Uterus (tissue), 4 donors: ENCODE data around the gene ITPR2. TPM values are rescaled to one million over a fixed set of nuclear protein-coding genes. Genes with fewer than 3 reads are reported as not detected.

Experiments
- DNase-seq, 2 donors: peaks; one replicate each; pipeline ENCODE4 v3.0.0-alpha.2; 2019 to 2020
- H3K27ac ChIP-seq, 2 donors: fragments of 200-600 bp; sonication (generic); 1 replicate in 1 of 2; 2 replicates in 1 of 2; pipeline ENCODE4 v1.5.1; 2016 to 2018
- H3K27me3 ChIP-seq, 2 donors: fragments of 200-600 bp; sonication (generic); one replicate each; pipeline ENCODE4 v1.5.1; 2018 to 2019; ENCODE audit warnings: control low read depth in 1 of 2
- H3K36me3 ChIP-seq, 2 donors: fragments of 200-600 bp; sonication (generic); one replicate each; pipeline ENCODE4 v1.5.1; 2019; ENCODE audit warnings: control low read depth in 1 of 2
- H3K4me1 ChIP-seq, 2 donors: fragments of 200-600 bp; sonication (generic); one replicate each; pipeline ENCODE4 v1.5.1; 2018 to 2019; ENCODE audit warnings: control low read depth in 1 of 2
- H3K4me3 ChIP-seq, 2 donors: fragments of 200-600 bp; sonication (generic); 1 replicate in 1 of 2; 2 replicates in 1 of 2; pipeline ENCODE4 v1.5.1; 2018 to 2019; ENCODE audit warnings: mild to moderate bottlenecking in 1 of 2
- H3K9me3 ChIP-seq, 2 donors: fragments of 200-600 bp; sonication (generic); one replicate each; pipeline ENCODE4 v1.5.1; 2019; ENCODE audit warnings: control low read depth in 1 of 2
- POLR2A ChIP-seq, 2 donors: fragments of 450-650 bp; IDR thresholded peaks; one replicate each; pipeline ENCODE4 v1.6.1; 2016; ENCODE audit warnings: antibody characterized with exemption in 2 of 2, mild to moderate bottlenecking in 1 of 2, moderate library complexity in 1 of 2
- intact Hi-C: fragments of 100-400 bp; cut with DNase I; formaldehyde crosslinking; loops from one replicate; pipeline ENCODE4 v1.15.1; 2023; ENCODE audit warnings: low total_unique reads
- total RNA-seq, 4 donors: library from RNA; depleted of rRNA in 3 of 4; stranded (reverse); fragments of >200 nt in 3 of 4; gene quantifications; one replicate each; pipeline versions ENCODE4 v1.1.0 to v1.2.4, GENCODE V29; 2014 to 2023
- TF ChIP-seq, protein P1 (sequence below), 4 experiments: fragments of 200-600 bp in 2 of 4; fragments of 450-650 bp in 2 of 4; sonication (generic) in 2 of 4; IDR thresholded peaks; one replicate each; pipeline ENCODE4 v1.5.1; 2016 to 2019; ENCODE audit warnings: antibody characterized with exemption in 4 of 4, mild to moderate bottlenecking in 2 of 4, moderate library complexity in 1 of 4
- donor health status: DM: yes; HTN: yes; CAD: no.

ITPR2 gene
- total RNA-seq, 4 donors from 2014 or later, result 53.5 to 271 (median 60.4) TPM

DNA sequence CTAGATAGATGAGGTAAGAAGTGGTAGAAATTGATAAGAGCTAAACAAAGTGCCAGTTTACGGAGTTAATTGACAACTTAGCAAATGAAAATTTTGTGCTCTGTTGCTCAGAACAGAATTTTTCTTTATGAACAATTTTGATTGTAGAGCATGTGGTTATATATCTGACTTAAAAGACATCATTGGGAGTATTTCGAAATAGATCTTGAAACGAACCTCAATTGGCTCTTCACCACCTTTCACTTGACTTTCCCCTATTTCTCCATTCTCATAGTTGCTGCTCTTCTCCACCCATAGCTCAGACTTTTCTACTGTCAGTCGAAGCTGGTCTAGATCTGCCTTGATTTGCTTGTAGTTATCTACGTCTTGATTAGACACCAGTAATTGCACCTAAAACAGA, 212.1 kb downstream of the ITPR2 start:
- TF ChIP-seq POLR2A (IDR thresholded peaks at IDR 0.05), result no peak
- TF ChIP-seq, protein P1, sequence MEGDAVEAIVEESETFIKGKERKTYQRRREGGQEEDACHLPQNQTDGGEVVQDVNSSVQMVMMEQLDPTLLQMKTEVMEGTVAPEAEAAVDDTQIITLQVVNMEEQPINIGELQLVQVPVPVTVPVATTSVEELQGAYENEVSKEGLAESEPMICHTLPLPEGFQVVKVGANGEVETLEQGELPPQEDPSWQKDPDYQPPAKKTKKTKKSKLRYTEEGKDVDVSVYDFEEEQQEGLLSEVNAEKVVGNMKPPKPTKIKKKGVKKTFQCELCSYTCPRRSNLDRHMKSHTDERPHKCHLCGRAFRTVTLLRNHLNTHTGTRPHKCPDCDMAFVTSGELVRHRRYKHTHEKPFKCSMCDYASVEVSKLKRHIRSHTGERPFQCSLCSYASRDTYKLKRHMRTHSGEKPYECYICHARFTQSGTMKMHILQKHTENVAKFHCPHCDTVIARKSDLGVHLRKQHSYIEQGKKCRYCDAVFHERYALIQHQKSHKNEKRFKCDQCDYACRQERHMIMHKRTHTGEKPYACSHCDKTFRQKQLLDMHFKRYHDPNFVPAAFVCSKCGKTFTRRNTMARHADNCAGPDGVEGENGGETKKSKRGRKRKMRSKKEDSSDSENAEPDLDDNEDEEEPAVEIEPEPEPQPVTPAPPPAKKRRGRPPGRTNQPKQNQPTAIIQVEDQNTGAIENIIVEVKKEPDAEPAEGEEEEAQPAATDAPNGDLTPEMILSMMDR (IDR thresholded peaks at IDR 0.05), result no peak
- no peak for DNase-seq
- Histone ChIP-seq H3K27ac (no peak overlapping the region), H3K4me1 (no peaks in the 10 kb centered on the region), H3K4me3 (no peak overlapping the region), H3K27me3 (no peaks in the 10 kb centered on the region), H3K36me3 (no peaks in the 10 kb centered on the region), H3K9me3 (no peaks in the 10 kb centered on the region)
- intact Hi-C loops, result no loop called here

DNA sequence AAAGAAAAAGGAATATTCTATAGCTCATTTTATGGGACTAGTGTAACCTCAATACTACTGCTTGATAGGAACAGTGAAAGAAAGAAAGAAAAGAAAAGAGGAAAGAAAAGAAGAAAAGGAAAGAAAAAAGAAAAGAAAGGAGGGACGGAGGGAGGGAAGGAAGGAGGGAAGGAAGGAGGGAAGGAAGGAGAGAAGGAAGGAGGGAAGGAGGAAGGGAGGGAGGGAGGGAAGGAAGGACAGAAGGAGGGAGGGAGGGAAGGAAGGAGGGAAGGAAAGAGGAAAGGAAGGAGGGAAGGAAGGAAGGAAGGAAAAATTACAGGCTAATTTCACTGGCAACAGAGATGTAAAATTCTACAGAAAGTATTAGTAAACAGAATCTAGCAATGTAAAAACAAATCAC, 215.5 kb downstream of the ITPR2 start:
- H3K4me1 ChIP-seq, result no peaks in the 10 kb centered on the region
- H3K27me3 ChIP-seq, result no peaks in the 10 kb centered on the region
- no peak for DNase-seq
- intact Hi-C loops, result no loop called here
- TF ChIP-seq POLR2A (IDR thresholded peaks at IDR 0.05), result no peak
- TF ChIP-seq, protein P1 (IDR thresholded peaks at IDR 0.05), result no peak
- no peaks in the 10 kb centered on the region for H3K36me3 ChIP-seq
- H3K27ac ChIP-seq, result no peak overlapping the region
- no peaks in the 10 kb centered on the region for H3K9me3 ChIP-seq
- no peak overlapping the region for H3K4me3 ChIP-seq

DNA sequence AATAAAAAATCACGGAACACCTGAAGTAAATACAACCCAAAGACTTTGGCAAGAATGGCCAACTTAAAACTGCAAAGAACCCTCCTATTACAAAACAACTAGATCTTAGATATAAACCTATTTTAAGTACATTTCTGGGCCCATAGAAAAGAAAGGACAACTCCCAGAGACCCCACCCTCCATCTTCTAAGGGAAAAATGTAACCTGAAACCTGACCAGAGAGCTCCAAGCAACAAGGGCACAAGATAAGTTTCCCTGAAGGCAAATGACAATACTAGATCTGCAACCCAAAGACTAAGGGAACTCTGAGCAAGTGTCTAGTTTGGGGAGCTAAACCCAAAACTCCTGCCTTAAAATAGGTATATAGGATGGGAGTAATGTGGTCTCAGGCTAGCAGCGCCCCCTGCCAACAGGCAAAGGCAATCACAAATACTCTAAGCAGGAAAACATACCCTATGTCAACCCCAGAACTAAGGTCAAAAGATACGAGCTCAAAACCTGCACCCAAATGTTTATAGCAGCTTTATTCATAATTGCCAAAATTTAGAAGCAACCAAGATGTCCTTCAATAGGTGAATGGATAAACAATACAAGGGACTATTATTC, 218.9 kb downstream of the ITPR2 start:
- H3K4me3 ChIP-seq, result no peak overlapping the region
- H3K36me3 ChIP-seq, result no peaks in the 10 kb centered on the region
- H3K27me3 ChIP-seq, result no peaks in the 10 kb centered on the region
- H3K9me3 ChIP-seq, result no peaks in the 10 kb centered on the region
- H3K4me1 ChIP-seq, result no peaks in the 10 kb centered on the region
- intact Hi-C loops, result no loop called here
- DNase-seq, result peak in 1 of 2 donors; percentile 35
- no peak for TF ChIP-seq POLR2A (IDR thresholded peaks at IDR 0.05)
- TF ChIP-seq, protein P1 (IDR thresholded peaks at IDR 0.05), result peak in 2 of 4 experiments; percentile 27 to 45
- no peak overlapping the region for H3K27ac ChIP-seq

DNA sequence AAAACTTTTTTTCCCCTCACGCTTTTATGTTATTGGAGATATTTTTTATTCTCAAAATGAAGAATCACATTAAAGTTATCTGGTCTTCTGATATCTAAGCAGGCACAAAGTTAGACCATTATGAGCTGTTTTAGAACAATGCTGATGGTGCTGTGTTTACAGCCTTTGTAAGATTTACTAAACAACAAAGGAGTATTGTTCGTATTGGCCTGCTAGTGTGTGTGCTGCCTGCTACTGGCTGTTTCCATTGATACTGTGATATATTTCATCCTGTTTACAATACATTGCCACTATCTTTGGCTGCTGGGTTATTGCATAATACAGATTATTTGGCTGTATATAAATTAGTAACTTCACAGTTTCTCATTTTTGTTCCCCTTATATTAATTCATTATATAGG, 220.8 kb downstream of the ITPR2 start:
- H3K36me3 ChIP-seq, result no peaks in the 10 kb centered on the region
- H3K4me3 ChIP-seq, result no peak overlapping the region
- TF ChIP-seq POLR2A (IDR thresholded peaks at IDR 0.05), result no peak
- TF ChIP-seq, protein P1 (IDR thresholded peaks at IDR 0.05), result no peak
- DNase-seq, result no peak
- no peak overlapping the region for H3K27ac ChIP-seq
- intact Hi-C loops, result no loop called here
- no peaks in the 10 kb centered on the region for H3K9me3 ChIP-seq
- no peaks in the 10 kb centered on the region for H3K27me3 ChIP-seq
- H3K4me1 ChIP-seq, result no peaks in the 10 kb centered on the region

DNA sequence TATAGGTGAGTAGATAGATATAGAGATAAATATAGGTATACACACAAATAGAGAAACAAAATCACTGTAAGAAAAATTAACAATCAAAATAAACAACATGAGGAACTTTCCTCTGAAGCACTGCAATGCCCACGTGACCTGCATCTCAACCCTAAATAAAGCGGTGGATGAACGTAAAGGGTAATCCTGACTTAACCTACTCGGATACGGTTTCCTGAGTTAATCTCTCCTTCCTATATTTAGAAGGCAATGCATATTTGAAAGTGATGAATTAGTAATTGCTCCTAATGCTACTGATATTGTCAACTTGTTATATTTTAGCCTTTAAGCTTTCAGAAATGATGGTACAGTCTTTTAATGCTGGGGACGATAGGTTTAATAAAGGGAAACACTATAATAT, 221.4 kb downstream of the ITPR2 start:
- no peaks in the 10 kb centered on the region for H3K4me1 ChIP-seq
- H3K27me3 ChIP-seq, result no peaks in the 10 kb centered on the region
- intact Hi-C loops, result no loop called here
- no peaks in the 10 kb centered on the region for H3K9me3 ChIP-seq
- TF ChIP-seq, protein P1 (IDR thresholded peaks at IDR 0.05), result no peak
- TF ChIP-seq POLR2A (IDR thresholded peaks at IDR 0.05), result no peak
- H3K4me3 ChIP-seq, result no peak overlapping the region
- no peak for DNase-seq
- H3K36me3 ChIP-seq, result no peaks in the 10 kb centered on the region
- no peak overlapping the region for H3K27ac ChIP-seq
